Body of pancreas (tissue), 4 donors: ENCODE measurements around the gene FAM222A. TPM values are rescaled to one million over a fixed set of nuclear protein-coding genes. Genes with fewer than 3 reads are reported as not detected.

Experiments
- ATAC-seq: fragments of 150-250 bp; one replicate; pipeline ENCODE4 v1.9.1; 2016
- DNase-seq, 4 donors: peaks; one replicate each; pipeline ENCODE4 v3.0.0-alpha.2; 2019
- H3K27ac ChIP-seq, 4 donors: fragments of 200-600 bp; sonication (generic); 1 replicate in 3 of 4; 2 replicates in 1 of 4; pipeline versions ENCODE4 v1.5.1 to v1.6.1; 2016 to 2019; ENCODE audit warnings: mild to moderate bottlenecking in 1 of 4, mixed read lengths in 1 of 4, moderate library complexity in 1 of 4
- H3K27me3 ChIP-seq, 2 donors: fragments of 200-600 bp; sonication (generic); one replicate each; pipeline ENCODE4 v1.6.0; 2016; ENCODE audit warnings: mild to moderate bottlenecking in 1 of 2
- H3K36me3 ChIP-seq, 2 donors: fragments of 200-600 bp; sonication (generic); replicated peaks in 1 of 2; 2 replicates each; pipeline ENCODE4 v1.5.1; 2016; ENCODE audit warnings: low read depth in 2 of 2; ENCODE audit not compliant: insufficient read depth in 1 of 2
- H3K4me1 ChIP-seq: fragments of 200-600 bp; sonication (generic); one replicate; pipeline ENCODE4 v1.6.0; 2016
- H3K4me3 ChIP-seq, 2 donors: fragments of 200-600 bp; sonication (generic); 1 replicate in 1 of 2; 2 replicates in 1 of 2; pipeline ENCODE4 v1.5.1; 2016 to 2019
- H3K9me3 ChIP-seq, 3 donors: fragments of 200-600 bp; sonication (generic); 1 replicate in 2 of 3; 2 replicates in 1 of 3; pipeline ENCODE4 v1.5.1; 2016
- POLR2A ChIP-seq, 3 donors: fragments of 450-650 bp; IDR thresholded peaks; one replicate each; pipeline ENCODE4 v1.6.1; 2016; ENCODE audit warnings: antibody characterized with exemption in 3 of 3, mild to moderate bottlenecking in 2 of 3
- WGBS, 2 donors: methylation state at CpG; one replicate each; pipeline ENCODE4 v1.1.5; 2017; 5-methylcytosine and 5-hydroxymethylcytosine counted together
- intact Hi-C: fragments of 100-400 bp; cut with DNase I; formaldehyde crosslinking; loops from one replicate; pipeline ENCODE4 v1.15.1; 2023
- total RNA-seq, 2 donors: library from RNA; depleted of rRNA; stranded (reverse); fragments of >200 nt; gene quantifications; one replicate each; pipeline ENCODE4 v1.1.0, GENCODE V29; 2016
- TF ChIP-seq, protein P1 (sequence below), 7 experiments: fragments of 450-650 bp in 4 of 7; fragments of 200-600 bp in 3 of 7; sonication (generic) in 3 of 7; IDR thresholded peaks; one replicate each; pipeline ENCODE4 v1.5.1; 2016 to 2019; ENCODE audit warnings: antibody characterized with exemption in 7 of 7

The FAM222A gene
- total RNA-seq, 2 donors from 2014 or later: 8.0 to 16.2 TPM

DNA sequence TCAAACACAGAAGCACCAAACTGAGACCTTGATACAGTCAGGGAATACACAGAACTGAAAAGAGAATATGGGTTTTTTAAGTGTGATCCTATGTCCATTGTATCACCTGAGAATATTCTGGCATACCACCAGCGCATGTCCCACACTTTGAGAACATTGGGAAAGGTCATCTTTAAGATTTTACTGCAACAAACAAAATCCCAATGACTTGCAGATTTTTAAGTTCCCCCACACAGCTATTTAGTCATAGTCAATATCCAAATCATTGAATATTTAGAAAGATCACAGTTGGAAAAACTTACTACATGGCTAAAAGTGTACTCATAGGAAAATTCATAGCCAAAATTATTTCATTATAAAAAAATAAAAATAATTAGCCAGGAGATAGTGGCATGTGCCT, 65.1 kb downstream of the FAM222A start:
- intact Hi-C loops: loop anchor here (5.0 to 10.0 kb wide), 2 partner anchors 181 to 344 kb away; no protein-coding TSS in a partner anchor
- WGBS, 2 donors: 100% methylated on average over 1 of the region's 1 CpG
- no peak for ATAC-seq

DNA sequence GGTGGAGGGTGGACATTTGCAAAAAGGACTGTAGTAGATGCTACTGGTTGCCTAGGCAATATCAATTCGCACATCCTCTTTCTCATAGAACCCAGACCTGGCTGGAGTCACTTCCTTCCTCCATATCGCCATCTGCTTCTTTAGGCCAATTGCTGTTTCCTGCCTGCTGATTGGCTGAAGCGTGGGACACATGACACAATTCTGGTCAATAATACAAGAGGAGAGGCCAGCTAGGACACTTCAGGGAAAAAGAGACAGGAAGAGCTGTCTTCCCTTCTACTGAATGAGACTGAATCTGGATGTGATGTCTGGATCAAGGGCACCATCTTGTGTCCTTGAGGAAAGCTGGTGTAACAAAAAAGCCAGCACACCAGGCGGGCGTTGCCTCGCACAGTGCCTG, 65.8 kb downstream of the FAM222A start:
- H3K9me3 ChIP-seq: no peaks in the 10 kb centered on the region
- no peak for ATAC-seq
- DNase-seq: no peak
- no peaks in the 10 kb centered on the region for H3K27me3 ChIP-seq
- TF ChIP-seq, protein P1, sequence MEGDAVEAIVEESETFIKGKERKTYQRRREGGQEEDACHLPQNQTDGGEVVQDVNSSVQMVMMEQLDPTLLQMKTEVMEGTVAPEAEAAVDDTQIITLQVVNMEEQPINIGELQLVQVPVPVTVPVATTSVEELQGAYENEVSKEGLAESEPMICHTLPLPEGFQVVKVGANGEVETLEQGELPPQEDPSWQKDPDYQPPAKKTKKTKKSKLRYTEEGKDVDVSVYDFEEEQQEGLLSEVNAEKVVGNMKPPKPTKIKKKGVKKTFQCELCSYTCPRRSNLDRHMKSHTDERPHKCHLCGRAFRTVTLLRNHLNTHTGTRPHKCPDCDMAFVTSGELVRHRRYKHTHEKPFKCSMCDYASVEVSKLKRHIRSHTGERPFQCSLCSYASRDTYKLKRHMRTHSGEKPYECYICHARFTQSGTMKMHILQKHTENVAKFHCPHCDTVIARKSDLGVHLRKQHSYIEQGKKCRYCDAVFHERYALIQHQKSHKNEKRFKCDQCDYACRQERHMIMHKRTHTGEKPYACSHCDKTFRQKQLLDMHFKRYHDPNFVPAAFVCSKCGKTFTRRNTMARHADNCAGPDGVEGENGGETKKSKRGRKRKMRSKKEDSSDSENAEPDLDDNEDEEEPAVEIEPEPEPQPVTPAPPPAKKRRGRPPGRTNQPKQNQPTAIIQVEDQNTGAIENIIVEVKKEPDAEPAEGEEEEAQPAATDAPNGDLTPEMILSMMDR (IDR thresholded peaks at IDR 0.05): no peak
- no peak for TF ChIP-seq POLR2A (IDR thresholded peaks at IDR 0.05)
- H3K36me3 ChIP-seq: no peaks in the 10 kb centered on the region
- intact Hi-C loops: loop anchor here (5.0 to 10.0 kb wide), 2 partner anchors 182 to 345 kb away; no protein-coding TSS in a partner anchor
- no peak overlapping the region for H3K4me3 ChIP-seq
- WGBS, 2 donors: 88 to 90% methylated on average over 6 of the region's 6 CpGs
- H3K4me1 ChIP-seq: no peaks in the 10 kb centered on the region
- no peak overlapping the region for H3K27ac ChIP-seq

More for the DNA sequence above, 65.1 kb downstream of the FAM222A start:
- no peak for TF ChIP-seq POLR2A (IDR thresholded peaks at IDR 0.05)
- TF ChIP-seq, protein P1 (IDR thresholded peaks at IDR 0.05): no peak
- DNase-seq: no peak
- peaks cover 4% of the 10 kb centered on the region for H3K4me1 ChIP-seq
- no peak overlapping the region for H3K4me3 ChIP-seq
- H3K36me3 ChIP-seq: no peaks in the 10 kb centered on the region
- H3K27me3 ChIP-seq: no peaks in the 10 kb centered on the region
- no peak overlapping the region for H3K27ac ChIP-seq
- H3K9me3 ChIP-seq: no peaks in the 10 kb centered on the region

DNA sequence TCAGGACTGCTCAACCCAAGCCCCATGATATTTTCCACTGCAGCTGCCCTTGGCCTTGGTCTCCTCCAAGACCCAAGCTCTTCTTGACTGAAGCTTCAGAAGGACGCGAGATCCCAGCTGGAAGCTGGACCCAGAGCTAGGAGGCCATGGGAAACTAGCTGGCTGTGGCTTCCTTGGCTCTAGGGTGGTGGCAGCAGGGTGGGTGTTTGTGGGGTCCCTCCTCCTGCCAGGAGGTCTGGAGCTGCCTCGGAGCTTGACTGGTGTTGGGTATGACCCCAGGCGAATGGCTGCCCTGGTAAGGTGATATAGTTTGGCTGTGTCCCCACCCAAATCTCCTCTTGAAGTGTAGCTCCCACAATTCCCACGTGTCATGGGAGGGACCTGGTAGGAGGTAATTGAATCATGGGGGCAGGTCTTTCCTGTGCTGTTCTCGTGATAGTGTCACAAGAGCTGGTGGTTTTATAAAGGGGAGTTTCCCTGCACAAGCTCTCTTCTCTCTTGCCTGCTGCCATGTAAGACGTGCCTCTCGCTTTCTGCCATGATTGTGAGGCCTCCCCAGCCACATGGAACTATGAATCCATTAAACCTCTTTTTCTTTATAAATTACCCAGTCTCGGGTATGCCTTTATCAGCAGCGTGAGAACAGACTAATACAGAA, 68.2 kb downstream of the FAM222A start:
- Histone ChIP-seq H3K4me1 (no peaks in the 10 kb centered on the region), H3K9me3 (no peaks in the 10 kb centered on the region), H3K36me3 (no peaks in the 10 kb centered on the region), H3K27me3 (no peaks in the 10 kb centered on the region), H3K4me3 (no peak overlapping the region), H3K27ac (no peak overlapping the region)
- no peak for TF ChIP-seq POLR2A (IDR thresholded peaks at IDR 0.05)
- TF ChIP-seq, protein P1 (IDR thresholded peaks at IDR 0.05): no peak
- no peak for ATAC-seq
- no peak for DNase-seq
- intact Hi-C loops: no loop called here
- WGBS, 2 donors: 70 to 87% methylated on average over 5 to 10 of the region's 10 CpGs

DNA sequence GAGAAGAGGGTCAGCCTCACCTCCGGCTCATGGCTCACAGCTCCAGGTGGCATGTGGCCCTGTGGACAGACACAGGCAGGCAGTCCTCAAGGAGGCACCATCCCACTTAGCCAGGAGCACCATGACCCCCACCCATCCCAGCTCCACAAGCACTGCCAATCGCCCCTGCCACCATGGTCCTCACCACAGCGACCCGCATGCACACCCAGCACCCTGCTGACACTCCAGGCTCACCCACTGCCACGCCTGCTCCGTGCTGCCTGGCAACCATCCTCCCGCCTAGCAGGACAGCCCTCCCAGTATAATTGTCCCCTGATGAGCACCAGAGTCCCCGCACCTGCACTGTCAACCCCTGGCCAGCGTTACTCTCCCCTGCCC, 68.7 kb downstream of the FAM222A start:
- intact Hi-C loops: no loop called here
- no peaks in the 10 kb centered on the region for H3K4me1 ChIP-seq
- 88 to 94% methylated on average over 9 of the region's 9 CpGs for WGBS, 2 donors
- no peak for TF ChIP-seq POLR2A (IDR thresholded peaks at IDR 0.05)
- TF ChIP-seq, protein P1 (IDR thresholded peaks at IDR 0.05): no peak
- H3K36me3 ChIP-seq: no peaks in the 10 kb centered on the region
- ATAC-seq (no peak), DNase-seq (no peak)
- no peaks in the 10 kb centered on the region for H3K9me3 ChIP-seq
- no peak overlapping the region for H3K4me3 ChIP-seq
- H3K27ac ChIP-seq: no peak overlapping the region
- no peaks in the 10 kb centered on the region for H3K27me3 ChIP-seq
